ENCODE measurements around the gene CTNNB1.

- TF ChIP-seq CTCF (IDR thresholded peaks at IDR 0.05), result no peak
- TF ChIP-seq POLR2AphosphoS5 (IDR thresholded peaks at IDR 0.05), result no peak
Measured at GRCh38 chr3:41251593-41251992, 52.3 kb downstream of the CTNNB1 start.

Measured in prostate gland (tissue), 2 donors.